HFF-Myc (cell line): Measurements from ENCODE around the gene NKAIN1.
"Not testable (repeated sequence)": the region's sequence is repeated elsewhere in the genome, so short reads cannot be mapped to it uniquely, and the experiment has no call there.

Experiments used
- DNase-seq: peaks from one replicate; pipeline ENCODE4 v3.0.0-alpha.2; 2011; ENCODE audit warnings: low read depth; ENCODE audit errors: extremely low read depth
- H3K4me3 ChIP-seq: replicated peaks from 2 replicates; pipeline ENCODE4 v1.5.1; 2011; ENCODE audit warnings: low read depth, mild to moderate bottlenecking, control low read depth, low read length
- TF ChIP-seq, protein P1 (sequence below): IDR thresholded peaks from 2 replicates; pipeline ENCODE4 v1.5.1; 2012; ENCODE audit warnings: mild to moderate bottlenecking, low read depth, low read length, control low read depth; ENCODE audit errors: missing control alignments

The NKAIN1 gene

DNA sequence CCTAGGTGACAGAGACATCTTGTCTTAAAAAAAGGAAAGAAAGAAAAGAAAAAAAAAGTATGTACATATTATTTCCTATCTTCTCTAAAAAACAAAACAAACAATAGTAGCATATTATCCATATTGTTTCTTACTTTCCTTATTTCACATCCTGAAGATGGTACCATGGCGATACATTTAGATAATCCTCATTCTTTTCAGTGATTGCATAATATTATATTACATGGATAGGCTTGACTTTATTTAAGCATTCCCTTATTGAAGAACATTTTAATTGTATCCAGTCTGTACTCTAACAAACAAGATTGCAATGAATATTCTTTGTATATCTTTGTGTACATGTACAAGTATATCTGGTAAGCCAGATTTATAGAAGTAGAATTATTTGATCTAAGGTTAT lies 91.3 kb downstream of the NKAIN1 start:
- no peak for DNase-seq
- H3K4me3 ChIP-seq, result no peak overlapping the region
- TF ChIP-seq, protein P1, sequence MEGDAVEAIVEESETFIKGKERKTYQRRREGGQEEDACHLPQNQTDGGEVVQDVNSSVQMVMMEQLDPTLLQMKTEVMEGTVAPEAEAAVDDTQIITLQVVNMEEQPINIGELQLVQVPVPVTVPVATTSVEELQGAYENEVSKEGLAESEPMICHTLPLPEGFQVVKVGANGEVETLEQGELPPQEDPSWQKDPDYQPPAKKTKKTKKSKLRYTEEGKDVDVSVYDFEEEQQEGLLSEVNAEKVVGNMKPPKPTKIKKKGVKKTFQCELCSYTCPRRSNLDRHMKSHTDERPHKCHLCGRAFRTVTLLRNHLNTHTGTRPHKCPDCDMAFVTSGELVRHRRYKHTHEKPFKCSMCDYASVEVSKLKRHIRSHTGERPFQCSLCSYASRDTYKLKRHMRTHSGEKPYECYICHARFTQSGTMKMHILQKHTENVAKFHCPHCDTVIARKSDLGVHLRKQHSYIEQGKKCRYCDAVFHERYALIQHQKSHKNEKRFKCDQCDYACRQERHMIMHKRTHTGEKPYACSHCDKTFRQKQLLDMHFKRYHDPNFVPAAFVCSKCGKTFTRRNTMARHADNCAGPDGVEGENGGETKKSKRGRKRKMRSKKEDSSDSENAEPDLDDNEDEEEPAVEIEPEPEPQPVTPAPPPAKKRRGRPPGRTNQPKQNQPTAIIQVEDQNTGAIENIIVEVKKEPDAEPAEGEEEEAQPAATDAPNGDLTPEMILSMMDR, result no peak

DNA sequence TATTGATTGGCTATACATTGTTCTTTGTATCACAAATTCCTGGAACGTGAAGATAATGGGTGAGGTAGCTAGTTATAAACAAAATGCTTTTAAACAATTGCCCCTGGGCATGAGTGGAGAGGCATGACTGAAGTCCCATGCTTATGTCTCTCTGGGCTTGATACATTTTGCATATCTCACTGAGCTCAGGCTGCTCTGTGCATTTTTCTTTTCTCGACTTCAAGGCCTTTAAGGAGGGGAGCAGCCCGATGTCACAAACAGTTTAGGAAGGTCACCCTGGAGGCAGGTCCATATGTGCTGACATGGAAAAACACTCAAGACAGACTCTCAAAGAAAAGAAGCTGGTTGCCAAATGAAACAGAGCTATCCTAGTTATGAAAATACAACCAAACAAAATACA lies 94.0 kb downstream of the NKAIN1 start:
- no peak overlapping the region for H3K4me3 ChIP-seq
- TF ChIP-seq, protein P1, result no peak
- DNase-seq, result no peak

DNA sequence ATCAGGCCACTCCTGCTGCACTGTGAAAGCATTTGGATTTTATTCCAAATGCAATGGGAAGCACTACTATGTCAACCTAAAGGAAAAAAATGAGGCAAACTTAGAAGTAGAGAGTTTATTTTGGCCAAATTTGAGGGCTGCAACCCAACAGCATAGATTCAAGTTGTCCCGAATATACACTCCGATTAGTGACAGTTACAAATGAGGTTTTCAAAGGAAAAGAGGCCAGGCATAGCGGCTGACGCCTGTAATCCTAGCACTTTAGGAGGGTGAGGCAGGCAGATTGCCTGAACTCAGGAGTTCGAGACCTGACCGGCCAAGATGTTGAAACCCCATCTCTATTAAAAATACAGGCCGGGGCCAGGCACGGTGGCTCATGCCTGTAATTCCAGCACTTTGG lies 95.2 kb downstream of the NKAIN1 start:
- H3K4me3 ChIP-seq, result no peak overlapping the region
- TF ChIP-seq, protein P1, result no peak
- no peak for DNase-seq

DNA sequence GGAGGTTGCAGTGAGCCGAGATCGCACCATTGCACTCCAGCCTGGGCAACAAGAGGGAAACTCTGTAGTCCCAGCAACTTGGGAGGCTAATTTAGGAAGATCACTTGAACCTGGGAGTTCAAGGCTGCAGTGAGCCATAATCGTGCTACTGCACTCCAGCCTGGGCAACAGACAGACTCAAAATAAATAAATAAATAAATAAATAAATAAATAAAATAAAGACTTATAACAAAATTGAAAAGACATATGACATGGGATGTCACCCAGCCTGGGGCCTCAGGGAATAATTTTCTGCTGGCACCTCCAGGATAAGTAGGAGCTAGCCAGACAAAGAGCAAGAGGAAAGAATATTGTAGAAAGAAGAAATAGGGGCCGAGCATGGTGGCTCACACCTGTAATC lies 96.2 kb downstream of the NKAIN1 start:
- no peak for DNase-seq
- TF ChIP-seq, protein P1, result no peak
- no peak overlapping the region for H3K4me3 ChIP-seq

DNA sequence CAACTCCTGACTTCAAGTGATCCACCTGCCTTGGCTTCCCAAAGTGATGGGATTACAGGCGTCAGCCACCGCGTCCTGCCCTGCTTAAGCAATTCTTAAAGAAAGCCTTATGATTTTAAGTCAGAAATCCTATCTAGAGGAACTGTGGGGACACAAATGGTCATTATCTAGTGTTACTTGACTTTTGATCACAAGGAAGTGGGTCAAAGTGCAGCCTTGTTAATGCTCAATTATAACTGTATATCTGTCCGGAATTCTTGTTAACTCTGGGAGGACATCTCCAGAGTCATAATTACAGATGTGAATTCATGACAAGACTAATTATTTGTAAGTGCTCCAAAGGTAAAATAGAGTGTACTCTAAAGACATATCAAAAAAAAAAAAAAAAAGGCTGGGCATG lies 97.3 kb downstream of the NKAIN1 start:
- TF ChIP-seq, protein P1, result no peak
- no peak overlapping the region for H3K4me3 ChIP-seq

DNA sequence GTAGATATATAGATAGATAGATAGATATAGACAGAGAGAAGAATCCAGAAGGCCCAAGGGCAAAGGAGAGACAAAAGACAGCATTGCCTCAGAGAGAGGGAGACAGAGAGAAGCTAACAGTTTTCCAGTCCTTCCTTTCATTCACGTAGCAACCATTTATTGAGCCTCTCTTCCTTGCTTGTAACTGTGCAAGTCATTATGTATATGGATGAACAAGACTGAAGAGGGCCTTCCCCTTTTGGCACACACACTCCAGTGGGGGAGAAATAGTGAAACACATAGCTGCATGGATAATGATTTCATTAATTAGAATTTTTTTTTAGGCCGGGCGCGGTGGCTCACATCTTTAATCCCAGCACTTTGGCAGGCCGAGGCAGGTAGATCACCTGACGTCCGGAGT lies 99.4 kb downstream of the NKAIN1 start:
- TF ChIP-seq, protein P1, result no peak

More for the DNA sequence above, 97.3 kb downstream of the NKAIN1 start:
- DNase-seq, result no peak

DNA sequence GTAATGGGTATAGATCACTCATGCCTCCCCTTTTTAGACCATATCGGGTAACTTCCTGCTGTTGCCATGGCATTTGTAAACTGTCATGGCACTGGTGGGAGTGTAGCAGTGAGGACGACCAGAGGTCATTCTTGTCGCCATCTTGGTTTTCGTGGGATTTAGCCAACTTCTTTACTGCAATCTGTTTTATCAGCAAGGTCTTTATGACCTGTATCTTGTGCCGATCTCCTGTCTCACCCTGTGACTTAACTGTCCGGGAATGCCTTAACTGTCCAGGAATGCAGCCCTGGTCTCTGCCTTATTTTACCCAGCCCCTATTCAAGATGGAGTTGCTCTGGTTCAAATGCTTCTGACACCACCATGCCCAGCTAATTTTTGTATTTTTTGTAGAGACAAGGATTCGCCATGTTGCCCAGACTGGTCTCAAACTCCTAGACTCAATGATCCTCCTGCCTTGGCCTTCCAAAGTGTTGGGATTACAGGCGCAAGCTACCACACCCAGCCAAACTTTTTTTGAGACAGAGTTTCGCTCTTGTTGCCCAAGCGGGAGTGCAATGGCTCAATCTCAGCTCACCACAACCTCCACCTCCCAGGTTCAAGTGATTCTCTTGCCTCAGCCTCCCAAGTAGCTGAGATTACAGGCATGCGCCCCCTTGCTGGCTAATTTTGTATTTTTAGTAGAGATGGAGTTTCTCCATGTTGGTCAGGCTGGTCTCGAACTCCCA lies 100.7 kb downstream of the NKAIN1 start:
- not testable (repeated sequence) for H3K4me3 ChIP-seq, DNase-seq

More for the DNA sequence above, 99.4 kb downstream of the NKAIN1 start:
- no peak for DNase-seq
- H3K4me3 ChIP-seq, result no peak overlapping the region

DNA sequence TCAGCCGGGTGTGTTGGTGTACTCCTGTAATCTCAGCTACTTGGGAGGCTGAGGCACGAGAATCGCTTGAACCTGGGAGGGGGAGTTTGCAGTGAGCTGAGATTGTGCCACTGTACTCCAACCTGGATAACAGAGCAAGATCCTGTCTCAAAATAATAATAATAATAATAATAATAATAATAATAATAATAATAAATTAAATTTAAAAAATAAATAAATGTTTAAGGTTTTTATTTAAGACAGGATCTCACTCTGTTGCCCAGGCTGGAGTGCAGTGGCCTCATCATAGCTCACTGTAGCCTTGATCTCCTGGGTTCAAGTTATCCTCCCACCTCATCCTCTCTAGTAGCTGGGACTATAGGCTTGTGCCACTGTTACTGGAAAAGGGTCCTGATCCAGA lies 101.8 kb downstream of the NKAIN1 start:
- H3K4me3 ChIP-seq, DNase-seq: not testable (repeated sequence)
